Breast epithelium (tissue), 3 donors: Measurements from ENCODE around the gene TTLL1.

Source experiments
- POLR2A ChIP-seq: fragments of 450-650 bp; IDR thresholded peaks from one replicate; pipeline ENCODE4 v1.6.1; 2016; ENCODE audit warnings: antibody characterized with exemption, mild to moderate bottlenecking, moderate library complexity
- TF ChIP-seq, protein P1 (sequence below), 3 donors: fragments of 450-650 bp; IDR thresholded peaks; one replicate each; pipeline ENCODE4 v1.5.1; 2016 to 2017; ENCODE audit warnings: antibody characterized with exemption in 3 of 3, mild to moderate bottlenecking in 3 of 3, moderate library complexity in 3 of 3

DNA sequence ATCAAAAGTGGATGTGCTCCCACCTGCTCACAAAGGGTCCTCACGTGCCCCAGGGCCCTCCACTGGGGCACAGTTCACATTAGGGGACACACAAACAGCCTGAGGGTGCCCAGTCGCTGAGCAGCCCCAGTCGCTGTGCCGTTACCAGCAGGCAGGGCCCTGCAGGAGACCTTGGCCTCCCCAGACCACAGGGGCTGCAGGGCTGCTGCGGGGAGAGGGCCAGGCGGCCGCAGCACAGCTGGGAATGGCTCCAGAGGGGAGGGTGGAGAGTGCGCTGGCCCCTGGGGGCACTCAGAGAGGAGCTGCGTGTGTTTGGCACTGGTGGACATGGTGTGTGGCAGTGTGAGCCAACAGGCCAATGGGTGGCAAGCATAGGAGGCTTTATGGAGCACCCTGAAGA lies 53.9 kb downstream of the TTLL1 start:
- no peak for TF ChIP-seq POLR2A
- TF ChIP-seq, protein P1, sequence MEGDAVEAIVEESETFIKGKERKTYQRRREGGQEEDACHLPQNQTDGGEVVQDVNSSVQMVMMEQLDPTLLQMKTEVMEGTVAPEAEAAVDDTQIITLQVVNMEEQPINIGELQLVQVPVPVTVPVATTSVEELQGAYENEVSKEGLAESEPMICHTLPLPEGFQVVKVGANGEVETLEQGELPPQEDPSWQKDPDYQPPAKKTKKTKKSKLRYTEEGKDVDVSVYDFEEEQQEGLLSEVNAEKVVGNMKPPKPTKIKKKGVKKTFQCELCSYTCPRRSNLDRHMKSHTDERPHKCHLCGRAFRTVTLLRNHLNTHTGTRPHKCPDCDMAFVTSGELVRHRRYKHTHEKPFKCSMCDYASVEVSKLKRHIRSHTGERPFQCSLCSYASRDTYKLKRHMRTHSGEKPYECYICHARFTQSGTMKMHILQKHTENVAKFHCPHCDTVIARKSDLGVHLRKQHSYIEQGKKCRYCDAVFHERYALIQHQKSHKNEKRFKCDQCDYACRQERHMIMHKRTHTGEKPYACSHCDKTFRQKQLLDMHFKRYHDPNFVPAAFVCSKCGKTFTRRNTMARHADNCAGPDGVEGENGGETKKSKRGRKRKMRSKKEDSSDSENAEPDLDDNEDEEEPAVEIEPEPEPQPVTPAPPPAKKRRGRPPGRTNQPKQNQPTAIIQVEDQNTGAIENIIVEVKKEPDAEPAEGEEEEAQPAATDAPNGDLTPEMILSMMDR (IDR thresholded peaks at IDR 0.05), result no peak
